ENCODE measurements around the gene INSR. TPM values are rescaled to one million over a fixed set of nuclear protein-coding genes. Genes with fewer than 3 reads are reported as not detected.

The INSR gene
- total and polyA plus RNA-seq, 2 experiments from 2014 or later, result 6.2 to 11.7 TPM

GRCh38 chr19:7197760-7198696 is 96.2 kb downstream of the INSR start:
- H3K9me3 ChIP-seq (ENCODE audit: low read depth), result no peaks in the 10 kb centered on the region
- peak overlapping the region; percentile 93 for H2AFZ ChIP-seq
- in situ Hi-C loops (cut with MboI), result no loop called here
- DNase-seq, result peak; percentile 98
- TF ChIP-seq EZH2phosphoT487 (IDR thresholded peaks at IDR 0.05; ENCODE audit: insufficient read depth, low read depth), result no peak
- TF ChIP-seq EZH2 (IDR thresholded peaks at IDR 0.05; ENCODE audit: insufficient read depth, poor library complexity, severe bottlenecking), result no peak
- no peaks in the 10 kb centered on the region; the same call in 1 of the 2 replicates for H3F3A ChIP-seq (ENCODE audit: insufficient read depth)
- H3K27ac ChIP-seq, result peak overlapping the region; percentile 92
- H3K4me2 ChIP-seq (ENCODE audit: unreplicated experiment), result peak overlapping the region; percentile 94
- peak overlapping the region; percentile 83 for H3K9ac ChIP-seq
- peaks cover 9% of the 10 kb centered on the region for H3K4me1 ChIP-seq (ENCODE audit: insufficient read depth)
- H3K79me2 ChIP-seq (ENCODE audit: insufficient read depth), result no peaks in the 10 kb centered on the region
- H3K9me2 ChIP-seq (ENCODE audit: insufficient read depth), result no peaks in the 10 kb centered on the region
- WGBS, 2 experiments (ENCODE audit: low coverage in 1 of 2, low lambda C conversion rate in 2 of 2, missing lambda C conversion rate in 2 of 2), result 1 to 2% methylated on average over 38 to 57 of the region's 72 CpGs
- no peaks in the 10 kb centered on the region for H3K27me3 ChIP-seq (replicated peaks; ENCODE audit: insufficient read depth)
- H3K36me3 ChIP-seq (ENCODE audit: low read depth), result no peaks in the 10 kb centered on the region
- peak overlapping the region; percentile 90 for H3K4me3 ChIP-seq
- no peaks in the 10 kb centered on the region for H4K20me1 ChIP-seq (ENCODE audit: insufficient read depth)

- H2AFZ ChIP-seq, result peak overlapping the region; percentile 93
- peak overlapping the region; percentile 90 for H3K4me3 ChIP-seq
- H3K9me3 ChIP-seq (ENCODE audit: low read depth), result no peaks in the 10 kb centered on the region
- peaks cover 12% of the 10 kb centered on the region for H3K4me1 ChIP-seq (ENCODE audit: insufficient read depth)
- H3F3A ChIP-seq (ENCODE audit: insufficient read depth), result no peaks in the 10 kb centered on the region; the same call in 1 of the 2 replicates
- H4K20me1 ChIP-seq (ENCODE audit: insufficient read depth), result no peaks in the 10 kb centered on the region
- no peaks in the 10 kb centered on the region for H3K79me2 ChIP-seq (ENCODE audit: insufficient read depth)
- peak overlapping the region; percentile 83 for H3K9ac ChIP-seq
- WGBS, 2 experiments (ENCODE audit: low coverage in 1 of 2, low lambda C conversion rate in 2 of 2, missing lambda C conversion rate in 2 of 2), result 0 to 1% methylated on average over 27 of the region's 27 CpGs
- H3K36me3 ChIP-seq (ENCODE audit: low read depth), result no peaks in the 10 kb centered on the region
- H3K27me3 ChIP-seq (replicated peaks; ENCODE audit: insufficient read depth), result no peaks in the 10 kb centered on the region
- H3K9me2 ChIP-seq (ENCODE audit: insufficient read depth), result no peaks in the 10 kb centered on the region
- H3K27ac ChIP-seq, result peak overlapping the region; percentile 92
- H3K4me2 ChIP-seq (ENCODE audit: unreplicated experiment), result peak overlapping the region; percentile 96
- TF ChIP-seq EZH2phosphoT487 (IDR thresholded peaks at IDR 0.05; ENCODE audit: insufficient read depth, low read depth) (no peak), EZH2 (IDR thresholded peaks at IDR 0.05; ENCODE audit: insufficient read depth, poor library complexity, severe bottlenecking) (no peak)
- DNase-seq, result peak; percentile 98
- in situ Hi-C loops (cut with MboI), result no loop called here
These were observed 97.0 kb downstream of the INSR start for GRCh38 chr19:7197119-7197759.

GRCh38 chr19:7196763-7197118 is 97.5 kb downstream of the INSR start:
- no peak for TF ChIP-seq EZH2phosphoT487 (IDR thresholded peaks at IDR 0.05; ENCODE audit: insufficient read depth, low read depth)
- TF ChIP-seq EZH2 (IDR thresholded peaks at IDR 0.05; ENCODE audit: insufficient read depth, poor library complexity, severe bottlenecking), result no peak
- Histone ChIP-seq H3K27ac (peak overlapping the region; percentile 92), H3K36me3 (ENCODE audit: low read depth) (no peaks in the 10 kb centered on the region), H3K79me2 (ENCODE audit: insufficient read depth) (no peaks in the 10 kb centered on the region), H3K9me2 (ENCODE audit: insufficient read depth) (no peaks in the 10 kb centered on the region), H3K9me3 (ENCODE audit: low read depth) (no peaks in the 10 kb centered on the region), H3K4me3 (peak overlapping the region; percentile 90), H2AFZ (peak overlapping the region; percentile 93), H3K4me1 (ENCODE audit: insufficient read depth) (peaks cover 17% of the 10 kb centered on the region), H3K9ac (peak overlapping the region; percentile 81), H3K4me2 (ENCODE audit: unreplicated experiment) (peak overlapping the region; percentile 96), H3K27me3 (replicated peaks; ENCODE audit: insufficient read depth) (no peaks in the 10 kb centered on the region), H3F3A (ENCODE audit: insufficient read depth) (no peaks in the 10 kb centered on the region; the same call in 1 of the 2 replicates), H4K20me1 (ENCODE audit: insufficient read depth) (no peaks in the 10 kb centered on the region)
- in situ Hi-C loops (cut with MboI), result no loop called here
- 5% methylated on average over 8 of the region's 8 CpGs for WGBS, 2 experiments (ENCODE audit: low coverage in 1 of 2, low lambda C conversion rate in 2 of 2, missing lambda C conversion rate in 2 of 2)
- DNase-seq, result peak; percentile 82

GRCh38 chr19:7195046-7195445 is 99.2 kb downstream of the INSR start:
- Histone ChIP-seq H4K20me1 (ENCODE audit: insufficient read depth) (no peaks in the 10 kb centered on the region), H3F3A (ENCODE audit: insufficient read depth) (no peaks in the 10 kb centered on the region; the same call in 1 of the 2 replicates), H3K9ac (no peak overlapping the region), H3K27me3 (replicated peaks; ENCODE audit: insufficient read depth) (no peaks in the 10 kb centered on the region), H3K9me3 (ENCODE audit: low read depth) (no peaks in the 10 kb centered on the region), H3K4me3 (no peak overlapping the region), H2AFZ (no peak overlapping the region), H3K27ac (no peak overlapping the region), H3K4me2 (ENCODE audit: unreplicated experiment) (no peak overlapping the region), H3K79me2 (ENCODE audit: insufficient read depth) (no peaks in the 10 kb centered on the region), H3K9me2 (ENCODE audit: insufficient read depth) (no peaks in the 10 kb centered on the region), H3K4me1 (ENCODE audit: insufficient read depth) (peaks cover 20% of the 10 kb centered on the region), H3K36me3 (ENCODE audit: low read depth) (no peaks in the 10 kb centered on the region)
- no peak for DNase-seq
- WGBS, 2 experiments (ENCODE audit: low coverage in 1 of 2, low lambda C conversion rate in 2 of 2, missing lambda C conversion rate in 2 of 2), result 92 to 93% methylated on average over 5 of the region's 5 CpGs
- in situ Hi-C loops (cut with MboI), result no loop called here
- TF ChIP-seq EZH2phosphoT487 (IDR thresholded peaks at IDR 0.05; ENCODE audit: insufficient read depth, low read depth), result no peak
- no peak for TF ChIP-seq EZH2 (IDR thresholded peaks at IDR 0.05; ENCODE audit: insufficient read depth, poor library complexity, severe bottlenecking)
